H7 (cell line): ENCODE results near the gene XAB2. TPM values are rescaled to one million over a fixed set of nuclear protein-coding genes. Genes with fewer than 3 reads are reported as not detected.

Experiments
- total RNA-seq: library from RNA; depleted of rRNA; stranded (reverse); fragments of >200 nt; shearing (Covaris generic); gene quantifications from 2 replicates; pipeline ENCODE4 v1.2.3, GENCODE V29; 2014; rRNA removed

XAB2 gene
- total RNA-seq, 1 experiment from 2014 or later: 79.6 TPM

Other genes starting within 250 kb of the XAB2 start
- 2.4 and 3.5 TPM in 2 replicates for gene PEX11G, start 140.5 kb downstream of the XAB2 start, total RNA-seq
- 52.1 and 54.8 TPM in 2 replicates for gene ZNF358, start 113.4 kb downstream of the XAB2 start, total RNA-seq
- gene MCOLN1, start 106.9 kb downstream of the XAB2 start, total RNA-seq: 6.8 and 6.9 TPM in 2 replicates
- 87.4 and 114 TPM in 2 replicates for gene PNPLA6, start 93.8 kb downstream of the XAB2 start, total RNA-seq
- gene CAMSAP3, start 33.7 kb downstream of the XAB2 start, total RNA-seq: 7.3 and 8.2 TPM in 2 replicates
- gene PET100, start 248 bp upstream of the XAB2 start, total RNA-seq: 24.0 and 27.7 TPM in 2 replicates
- gene PCP2, start 4.2 kb upstream of the XAB2 start, total RNA-seq: not detected in 2 replicates
- gene STXBP2, start 7.6 kb upstream of the XAB2 start, total RNA-seq: 17.3 and 25.9 TPM in 2 replicates
- not detected in 2 replicates for gene RETN, start 39.5 kb upstream of the XAB2 start, total RNA-seq
- not detected in 2 replicates for gene MCEMP1, start 47.5 kb upstream of the XAB2 start, total RNA-seq
- 92.2 and 137 TPM in 2 replicates for gene TRAPPC5, start 51.3 kb upstream of the XAB2 start, total RNA-seq
- not detected in 2 replicates for gene FCER2, start 72.6 kb upstream of the XAB2 start, total RNA-seq
- gene CLEC4G, start 102.6 kb upstream of the XAB2 start, total RNA-seq: not detected in 2 replicates
- not detected in 2 replicates for gene CD209, start 118.0 kb upstream of the XAB2 start, total RNA-seq
- gene CLEC4M, start 133.7 kb upstream of the XAB2 start, total RNA-seq: not detected in 2 replicates
- 3.5 and 5.0 TPM in 2 replicates for gene EVI5L, start 200.7 kb upstream of the XAB2 start, total RNA-seq
- 0.14 and 0.22 TPM in 2 replicates for gene PRR36, start 244.8 kb upstream of the XAB2 start, total RNA-seq